ENCODE results near the gene SH3BP5L.

The SH3BP5L gene

GRCh38 chr1:248828845-248829244, 3.1 kb upstream of the SH3BP5L start:
- DNase-seq (ENCODE audit: low read depth in 2 of 2) = no peak

- no peak for DNase-seq (ENCODE audit: low read depth in 2 of 2)
Measured at GRCh38 chr1:248825573-248825908, 174 bp downstream of the SH3BP5L start.

GRCh38 chr1:248825136-248825535, 579 bp downstream of the SH3BP5L start:
- no peak for DNase-seq (ENCODE audit: low read depth in 2 of 2)

GRCh38 chr1:248824701-248825100, 1.0 kb downstream of the SH3BP5L start:
- DNase-seq (ENCODE audit: low read depth in 2 of 2) = no peak

GRCh38 chr1:248824301-248824700, 1.4 kb downstream of the SH3BP5L start:
- DNase-seq (ENCODE audit: low read depth in 2 of 2) = no peak

GRCh38 chr1:248823517-248824001, 2.2 kb downstream of the SH3BP5L start:
- DNase-seq (ENCODE audit: low read depth in 2 of 2) = no peak

GRCh38 chr1:248822148-248823032, 3.3 kb downstream of the SH3BP5L start:
- no peak for DNase-seq (ENCODE audit: low read depth in 2 of 2)

- no peak for DNase-seq (ENCODE audit: low read depth in 2 of 2)
Measured at GRCh38 chr1:248821641-248822040, 4.1 kb downstream of the SH3BP5L start.

- DNase-seq (ENCODE audit: low read depth in 2 of 2) = no peak
Measured at GRCh38 chr1:248821101-248821500, 4.6 kb downstream of the SH3BP5L start.

- DNase-seq (ENCODE audit: low read depth in 2 of 2) = no peak
Measured at GRCh38 chr1:248820041-248820585, 5.6 kb downstream of the SH3BP5L start.

- no peak for DNase-seq (ENCODE audit: low read depth in 2 of 2)
Measured at GRCh38 chr1:248818505-248819374, 7.0 kb downstream of the SH3BP5L start.

- no peak for DNase-seq (ENCODE audit: low read depth in 2 of 2)
Measured at GRCh38 chr1:248817065-248817464, 8.7 kb downstream of the SH3BP5L start.

- no peak for DNase-seq (ENCODE audit: low read depth in 2 of 2)
Measured at GRCh38 chr1:248816042-248816851, 9.5 kb downstream of the SH3BP5L start.

- DNase-seq (ENCODE audit: low read depth in 2 of 2) = no peak
Measured at GRCh38 chr1:248815407-248816034, 10.2 kb downstream of the SH3BP5L start.

GRCh38 chr1:248814351-248814750, 11.4 kb downstream of the SH3BP5L start:
- DNase-seq (ENCODE audit: low read depth in 2 of 2) = no peak

GRCh38 chr1:248813546-248813945, 12.2 kb downstream of the SH3BP5L start:
- DNase-seq (ENCODE audit: low read depth in 2 of 2) = no peak

- DNase-seq (ENCODE audit: low read depth in 2 of 2) = no peak
Measured at GRCh38 chr1:248812736-248813425, 12.8 kb downstream of the SH3BP5L start.

GRCh38 chr1:248811514-248812490, 13.9 kb downstream of the SH3BP5L start:
- no peak for DNase-seq (ENCODE audit: low read depth in 2 of 2)
